HEK293 (cell line): ENCODE measurements around the gene EDEM3.

Source experiments
- CTCF ChIA-PET: fragments of 350-600 bp; formaldehyde crosslinking; extraction: SDS; loops from one replicate; lab custom pipeline; 2021; ENCODE audit warnings: antibody characterized with exemption; lab: Yijun Ruan, JAX
- POLR2A ChIA-PET: fragments of 300-600 bp; formaldehyde crosslinking; extraction: SDS; loops from one replicate; lab custom pipeline; 2020; ENCODE audit warnings: antibody characterized with exemption, inconsistent platforms; lab: Yijun Ruan, JAX
- H3K27ac ChIP-seq: fragments of 200-500 bp; sonication (Bioruptor generic); 2 replicates; pipeline ENCODE4 v1.5.1; 2014; ENCODE audit warnings: low read depth, low read length, control low read depth, inconsistent platforms; ENCODE audit errors: extremely low read depth
- H3K36me3 ChIP-seq, 2 experiments: fragments of 200-500 bp in 1 of 2; sonication (Bioruptor generic) in 1 of 2; 1 replicate in 1 of 2; 2 replicates in 1 of 2; pipeline ENCODE4 v1.5.1; 2014 to 2017; ENCODE audit warnings: inconsistent platforms in 2 of 2, low read length in 2 of 2; ENCODE audit not compliant: control insufficient read depth in 2 of 2, insufficient read depth in 1 of 2
- H3K4me1 ChIP-seq: fragments of 200-500 bp; sonication (Bioruptor generic); 2 replicates; pipeline ENCODE4 v1.5.1; 2014; ENCODE audit warnings: mild to moderate bottlenecking, low read length, inconsistent platforms; ENCODE audit not compliant: control insufficient read depth, insufficient read depth
- H3K4me3 ChIP-seq: 2 replicates; pipeline ENCODE4 v1.5.1; 2011; ENCODE audit warnings: low read depth, mild to moderate bottlenecking, control low read depth, low read length, moderate library complexity
- H3K9me3 ChIP-seq: fragments of 200-500 bp; sonication (Bioruptor generic); 2 replicates; pipeline ENCODE4 v1.5.1; 2014; ENCODE audit warnings: low read depth, low read length, inconsistent platforms; ENCODE audit not compliant: control insufficient read depth, insufficient read depth
- ATF2 ChIP-seq: fragments of 450-650 bp; formaldehyde crosslinking; IDR thresholded peaks from 2 replicates; pipeline ENCODE4 v1.5.1; 2016; ENCODE audit warnings: missing biosample characterization, missing genetic modification characterization, low read depth
- EGR2 ChIP-seq: fragments of 450-650 bp; formaldehyde crosslinking; IDR thresholded peaks from 2 replicates; pipeline ENCODE4 v1.5.1; 2016; ENCODE audit warnings: low read depth, missing biosample characterization, missing genetic modification characterization
- HIC1 ChIP-seq: fragments of 450-650 bp; formaldehyde crosslinking; IDR thresholded peaks from 2 replicates; pipeline ENCODE4 v1.5.1; 2016; ENCODE audit warnings: missing biosample characterization, missing genetic modification characterization
- KLF16 ChIP-seq: fragments of 450-650 bp; formaldehyde crosslinking; IDR thresholded peaks from 2 replicates; pipeline ENCODE4 v1.5.1; 2017; ENCODE audit warnings: missing biosample characterization, missing genetic modification characterization
- MZF1 ChIP-seq: fragments of 450-650 bp; formaldehyde crosslinking; IDR thresholded peaks from 2 replicates; pipeline ENCODE4 v1.5.1; 2017; ENCODE audit warnings: missing biosample characterization, missing genetic modification characterization, borderline replicate concordance
- RBAK ChIP-seq: fragments of 450-650 bp; formaldehyde crosslinking; IDR thresholded peaks from 2 replicates; pipeline ENCODE4 v1.5.1; 2016; ENCODE audit warnings: missing biosample characterization, missing genetic modification characterization
- ZBTB8A ChIP-seq: fragments of 450-650 bp; formaldehyde crosslinking; IDR thresholded peaks from 2 replicates; pipeline ENCODE4 v1.5.1; 2016; ENCODE audit warnings: missing biosample characterization, missing genetic modification characterization
- ZNF16 ChIP-seq: fragments of 450-650 bp; formaldehyde crosslinking; IDR thresholded peaks from 2 replicates; pipeline ENCODE4 v1.5.1; 2016; ENCODE audit warnings: low read depth, missing biosample characterization, missing genetic modification characterization
- ZNF184 ChIP-seq: fragments of 450-650 bp; IDR thresholded peaks from 2 replicates; pipeline ENCODE4 v1.5.1; 2018; ENCODE audit warnings: missing biosample characterization, mild to moderate bottlenecking, missing genetic modification characterization
- ZNF324 ChIP-seq: fragments of 450-650 bp; formaldehyde crosslinking; IDR thresholded peaks from 2 replicates; pipeline ENCODE4 v1.5.1; 2016; ENCODE audit warnings: missing biosample characterization, missing genetic modification characterization
- ZNF350 ChIP-seq: fragments of 450-650 bp; formaldehyde crosslinking; IDR thresholded peaks from 2 replicates; pipeline ENCODE4 v1.5.0; 2017; ENCODE audit warnings: missing biosample characterization, mild to moderate bottlenecking, missing genetic modification characterization
- ZNF416 ChIP-seq: fragments of 450-650 bp; formaldehyde crosslinking; IDR thresholded peaks from 2 replicates; pipeline ENCODE4 v1.5.1; 2016; ENCODE audit warnings: missing biosample characterization, missing genetic modification characterization
- ZNF433 ChIP-seq: fragments of 450-650 bp; formaldehyde crosslinking; IDR thresholded peaks from 2 replicates; pipeline ENCODE4 v1.5.1; 2016; ENCODE audit warnings: missing biosample characterization, missing genetic modification characterization, low read depth
- ZNF549 ChIP-seq: fragments of 450-650 bp; IDR thresholded peaks from 2 replicates; pipeline ENCODE4 v1.5.1; 2018; ENCODE audit warnings: missing biosample characterization, missing genetic modification characterization, mild to moderate bottlenecking, inconsistent platforms, moderate library complexity
- ZNF585B ChIP-seq: fragments of 450-650 bp; formaldehyde crosslinking; IDR thresholded peaks from 2 replicates; pipeline ENCODE4 v1.5.1; 2016; ENCODE audit warnings: missing biosample characterization, missing genetic modification characterization
- ZNF747 ChIP-seq: fragments of 450-650 bp; formaldehyde crosslinking; IDR thresholded peaks from 2 replicates; pipeline ENCODE4 v1.5.1; 2016; ENCODE audit warnings: missing biosample characterization, missing genetic modification characterization
- ZNF76 ChIP-seq: fragments of 450-650 bp; formaldehyde crosslinking; IDR thresholded peaks from 2 replicates; pipeline ENCODE4; 2016; ENCODE audit warnings: low read depth, missing biosample characterization, missing genetic modification characterization, borderline replicate concordance
- ZNF777 ChIP-seq: fragments of 450-650 bp; formaldehyde crosslinking; IDR thresholded peaks from 2 replicates; pipeline ENCODE4 v1.5.1; 2017; ENCODE audit warnings: missing biosample characterization, missing genetic modification characterization, borderline replicate concordance
- ZNF837 ChIP-seq: fragments of 450-650 bp; formaldehyde crosslinking; IDR thresholded peaks from 2 replicates; pipeline ENCODE4 v1.5.1; 2016; ENCODE audit warnings: missing biosample characterization, missing genetic modification characterization
- TF ChIP-seq, protein P1 (sequence below): fragments of 450-650 bp; formaldehyde crosslinking; IDR thresholded peaks from 2 replicates; pipeline ENCODE4 v1.5.1; 2016; ENCODE audit warnings: missing biosample characterization, missing genetic modification characterization

Gene EDEM3

DNA sequence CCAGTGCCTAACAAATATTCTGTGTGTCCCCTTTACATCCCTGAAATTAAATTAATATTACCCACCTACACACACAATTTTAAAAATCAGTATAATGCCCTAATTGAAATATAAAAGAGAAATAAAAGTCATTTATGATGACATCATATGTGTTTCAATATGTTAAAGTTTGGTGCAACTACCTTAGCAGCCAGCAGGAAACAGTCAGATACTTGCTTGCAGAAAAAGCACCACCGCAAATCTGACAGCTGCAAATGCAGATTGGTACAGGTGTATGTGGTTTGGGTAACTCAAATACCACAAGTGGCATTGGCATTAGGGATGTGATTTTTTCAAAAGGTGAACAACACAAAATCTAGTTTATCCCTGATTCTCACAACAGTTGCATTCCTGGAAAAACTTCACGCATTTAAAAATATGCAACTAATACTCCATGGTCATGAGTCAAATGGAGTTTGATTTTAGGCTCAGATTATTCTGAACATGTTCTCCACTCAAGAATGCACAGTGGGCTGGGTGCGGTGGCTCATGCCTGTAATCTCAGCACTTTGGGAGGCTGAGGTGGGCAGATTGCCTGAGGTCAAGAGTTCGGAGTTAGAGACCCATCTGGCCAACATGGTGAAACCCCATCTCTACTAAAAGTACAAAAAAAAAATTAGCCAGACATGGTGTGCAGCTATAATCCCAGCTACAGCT, 106.3 kb downstream of the EDEM3 start:
- no peaks in the 10 kb centered on the region for H3K36me3 ChIP-seq

GRCh38 chr1:184647471-184647870, 107.2 kb downstream of the EDEM3 start:
- TF ChIP-seq ZNF76 (tag by site-specific recombination) (no peak), ZNF350 (no peak), ZNF416 (tag by site-specific recombination) (no peak), ZBTB8A (no peak), ZNF549 (tag by site-specific recombination) (no peak), EGR2 (tag by site-specific recombination) (no peak), ZNF16 (tag by site-specific recombination) (no peak), ZNF585B (tag by site-specific recombination) (no peak), ATF2 (tag by site-specific recombination) (no peak), ZNF324 (tag by site-specific recombination) (no peak), ZNF433 (tag by site-specific recombination) (no peak), ZNF777 (no peak), ZNF747 (tag by site-specific recombination) (no peak), ZNF837 (tag by site-specific recombination) (no peak), ZNF184 (tag by site-specific recombination) (no peak), MZF1 (no peak), RBAK (no peak), KLF16 (tag by site-specific recombination) (no peak), HIC1 (tag by site-specific recombination) (no peak)
- TF ChIP-seq, protein P1, sequence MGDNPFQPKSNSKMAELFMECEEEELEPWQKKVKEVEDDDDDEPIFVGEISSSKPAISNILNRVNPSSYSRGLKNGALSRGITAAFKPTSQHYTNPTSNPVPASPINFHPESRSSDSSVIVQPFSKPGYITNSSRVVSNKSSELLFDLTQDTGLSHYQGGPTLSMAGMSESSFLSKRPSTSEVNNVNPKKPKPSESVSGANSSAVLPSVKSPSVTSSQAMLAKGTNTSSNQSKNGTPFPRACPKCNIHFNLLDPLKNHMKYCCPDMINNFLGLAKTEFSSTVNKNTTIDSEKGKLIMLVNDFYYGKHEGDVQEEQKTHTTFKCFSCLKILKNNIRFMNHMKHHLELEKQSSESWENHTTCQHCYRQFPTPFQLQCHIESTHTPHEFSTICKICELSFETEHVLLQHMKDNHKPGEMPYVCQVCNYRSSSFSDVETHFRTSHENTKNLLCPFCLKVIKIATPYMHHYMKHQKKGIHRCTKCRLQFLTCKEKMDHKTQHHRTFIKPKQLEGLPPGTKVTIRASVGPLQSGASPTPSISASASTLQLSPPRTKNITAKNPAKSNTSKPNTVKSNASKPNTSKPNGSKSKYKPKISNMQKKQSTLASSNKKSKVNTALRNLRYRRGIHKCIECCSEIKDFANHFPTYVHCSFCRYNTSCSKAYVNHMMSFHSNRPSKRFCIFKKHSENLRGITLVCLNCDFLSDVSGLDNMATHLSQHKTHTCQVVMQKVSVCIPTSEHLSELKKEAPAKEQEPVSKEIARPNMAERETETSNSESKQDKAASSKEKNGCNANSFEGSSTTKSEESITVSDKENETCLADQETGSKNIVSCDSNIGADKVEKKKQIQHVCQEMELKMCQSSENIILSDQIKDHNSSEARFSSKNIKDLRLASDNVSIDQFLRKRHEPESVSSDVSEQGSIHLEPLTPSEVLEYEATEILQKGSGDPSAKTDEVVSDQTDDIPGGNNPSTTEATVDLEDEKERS (tag by site-specific recombination), result no peak
- H3K4me1 ChIP-seq, result no peaks in the 10 kb centered on the region
- ChIA-PET POLR2A (no interaction called here), CTCF (no interaction called here)
- no peaks in the 10 kb centered on the region for H3K36me3 ChIP-seq
- no peak overlapping the region for H3K27ac ChIP-seq
- H3K9me3 ChIP-seq, result no peaks in the 10 kb centered on the region
- no peak overlapping the region for H3K4me3 ChIP-seq

More for the DNA sequence above, 106.3 kb downstream of the EDEM3 start:
- TF ChIP-seq ZNF837 (tag by site-specific recombination) (no peak), ATF2 (tag by site-specific recombination) (peak; percentile 68)
- POLR2A ChIA-PET, result no interaction called here
- no peak overlapping the region for H3K27ac ChIP-seq
- CTCF ChIA-PET, result interaction anchor here (0.6 kb wide), 1 partner anchor 333 kb away, joined by 3 read pairs; no protein-coding TSS in a partner anchor
- no peaks in the 10 kb centered on the region for H3K9me3 ChIP-seq
- no peaks in the 10 kb centered on the region for H3K4me1 ChIP-seq
- H3K4me3 ChIP-seq, result no peak overlapping the region
